Cardiac fibroblast (primary cell): Measurements from ENCODE around the gene SELENOW.

Experiments used
- DNase-seq, 2 donors: peaks; one replicate each; pipeline versions ENCODE4 v3.0.0 to v3.0.0-alpha.2; 2010; ENCODE audit warnings: low read depth in 2 of 2
- H3K4me3 ChIP-seq, 2 donors: replicated peaks in 1 of 2; 1 replicate in 1 of 2; 2 replicates in 1 of 2; pipeline ENCODE4 v1.5.1; 2011; ENCODE audit warnings: low read depth in 2 of 2, low read length in 2 of 2, mild to moderate bottlenecking in 2 of 2, moderate library complexity in 1 of 2
- CTCF ChIP-seq: IDR thresholded peaks from one replicate; pipeline ENCODE4 v1.5.1; 2011; ENCODE audit warnings: low read depth, mild to moderate bottlenecking, low read length, inconsistent platforms

SELENOW gene

GRCh38 chr19:47778049-47778953, at the start of gene SELENOW:
TSS of gene SELENOW (plus strand) at chr19:47778703. CDS start at chr19:47778786, 83 bp downstream.
- TF ChIP-seq CTCF: no peak
- peak; percentile 72 to 78 for DNase-seq
- H3K4me3 ChIP-seq: peak within 1 kb of the TSS; percentile 86 to 87

- peak overlapping the region in 1 of 2 donors; percentile 14 for H3K4me3 ChIP-seq
Measured at GRCh38 chr19:47729468-47729798, 49.1 kb upstream of the SELENOW start.

GRCh38 chr19:47729799-47730520, 48.5 kb upstream of the SELENOW start:
- peak in 1 of 2 donors; percentile 68 for DNase-seq
- no peak for TF ChIP-seq CTCF
- H3K4me3 ChIP-seq: peak overlapping the region; percentile 11 to 18

More at GRCh38 chr19:47729468-47729798, 49.1 kb upstream of the SELENOW start:
- no peak for TF ChIP-seq CTCF
- DNase-seq: peak; percentile 90 to 91

- TF ChIP-seq CTCF: no peak
- no peak for DNase-seq
- H3K4me3 ChIP-seq: no peak overlapping the region
Measured at GRCh38 chr19:47730521-47730889, 48.0 kb upstream of the SELENOW start.

GRCh38 chr19:47730910-47731309, 47.6 kb upstream of the SELENOW start:
- TF ChIP-seq CTCF: no peak
- no peak for DNase-seq
- H3K4me3 ChIP-seq: no peak overlapping the region

- no peak for TF ChIP-seq CTCF
- DNase-seq: no peak
- no peak overlapping the region for H3K4me3 ChIP-seq
Measured at GRCh38 chr19:47735131-47735530, 43.4 kb upstream of the SELENOW start.
